Testis (tissue), 3 donors: ENCODE measurements around the gene CARD14. TPM values are rescaled to one million over a fixed set of nuclear protein-coding genes. Genes with fewer than 3 reads are reported as not detected.

Experiments
- DNase-seq: peaks from one replicate; pipeline ENCODE4 v3.0.0-alpha.2; 2019
- H3K27ac ChIP-seq, 2 donors: fragments of 200-600 bp; sonication (generic); one replicate each; pipeline ENCODE4 v1.5.1; 2019
- H3K27me3 ChIP-seq: fragments of 200-600 bp; sonication (generic); one replicate; pipeline ENCODE4 v1.5.1; 2019
- H3K36me3 ChIP-seq: fragments of 200-600 bp; sonication (generic); one replicate; pipeline ENCODE4 v1.5.1; 2017; ENCODE audit warnings: low read depth; ENCODE audit errors: missing control alignments
- H3K4me1 ChIP-seq: fragments of 200-600 bp; sonication (generic); one replicate; pipeline ENCODE4 v1.5.1; 2019
- H3K4me3 ChIP-seq, 2 donors: fragments of 200-600 bp; sonication (generic); one replicate each; pipeline ENCODE4 v1.5.1; 2017 to 2019
- H3K9me3 ChIP-seq: fragments of 200-600 bp; sonication (generic); one replicate; pipeline ENCODE4 v1.5.1; 2017
- CTCF ChIP-seq, 3 experiments: fragments of 450-650 bp in 2 of 3; fragments of 200-600 bp in 1 of 3; sonication (generic) in 1 of 3; IDR thresholded peaks; one replicate each; pipeline ENCODE4 v1.5.1; 2016 to 2019; ENCODE audit warnings: antibody characterized with exemption in 3 of 3, mild to moderate bottlenecking in 2 of 3, moderate library complexity in 1 of 3
- POLR2A ChIP-seq: fragments of 450-650 bp; IDR thresholded peaks from one replicate; pipeline ENCODE4 v1.6.1; 2017; ENCODE audit warnings: antibody characterized with exemption, mild to moderate bottlenecking, moderate library complexity
- WGBS, 2 donors: methylation state at CpG; one replicate each; pipeline ENCODE4 v1.1.5; 2018; 5-methylcytosine and 5-hydroxymethylcytosine counted together
- intact Hi-C: fragments of 100-400 bp; cut with DNase I; formaldehyde crosslinking; loops from one replicate; pipeline ENCODE4 v1.15.1; 2023; ENCODE audit warnings: low total_unique reads
- polyA plus RNA-seq: library from polyadenylated mRNA; stranded (reverse); fragments of 350-450 nt; fragmentation: Illumina TruSeq; extraction: RNeasy Lipid Tissue Mini Kit (QIAGEN cat#74804); gene quantifications from one replicate; pipeline ENCODE4 v1.2.3, GENCODE V29; 2014; ENCODE audit warnings: low read depth, low replicate concordance; ENCODE audit not compliant: insufficient read depth
- total RNA-seq, 2 donors: library from RNA; depleted of rRNA; stranded (reverse); fragments of >200 nt; gene quantifications; one replicate each; pipeline ENCODE4 v1.2.3, GENCODE V29; 2016

Gene CARD14
- total and polyA plus RNA-seq, 3 donors from 2014 or later, result 2.1 to 6.1 (median 3.5) TPM

- DNase-seq, result no peak
- peaks cover 3% of the 10 kb centered on the region for H3K36me3 ChIP-seq
- H3K4me1 ChIP-seq, result peaks cover 12% of the 10 kb centered on the region
- no peak overlapping the region for H3K27ac ChIP-seq
- H3K4me3 ChIP-seq, result no peak overlapping the region
- TF ChIP-seq CTCF (IDR thresholded peaks at IDR 0.05) (no peak), POLR2A (no peak)
- H3K9me3 ChIP-seq, result no peaks in the 10 kb centered on the region
- 94 to 95% methylated on average over 6 to 7 of the region's 7 CpGs for WGBS, 2 donors
- H3K27me3 ChIP-seq, result no peaks in the 10 kb centered on the region
- intact Hi-C loops, result no loop called here
Measured at GRCh38 chr17:80141463-80142165, 28.2 kb upstream of the CARD14 start.

- H3K27me3 ChIP-seq, result no peaks in the 10 kb centered on the region
- no peak overlapping the region for H3K4me3 ChIP-seq
- peaks cover 2% of the 10 kb centered on the region for H3K36me3 ChIP-seq
- no peaks in the 10 kb centered on the region for H3K9me3 ChIP-seq
- peaks cover 13% of the 10 kb centered on the region for H3K4me1 ChIP-seq
- 86 to 91% methylated on average over 6 of the region's 6 CpGs for WGBS, 2 donors
- TF ChIP-seq POLR2A (no peak), CTCF (IDR thresholded peaks at IDR 0.05) (no peak)
- no peak overlapping the region for H3K27ac ChIP-seq
- intact Hi-C loops, result no loop called here
- no peak for DNase-seq
Measured at GRCh38 chr17:80142929-80143328, 26.9 kb upstream of the CARD14 start.

- intact Hi-C loops, result no loop called here
- H3K4me1 ChIP-seq, result peaks cover 16% of the 10 kb centered on the region
- peak; percentile 11 for DNase-seq
- TF ChIP-seq CTCF (IDR thresholded peaks at IDR 0.05), result no peak
- no peak for TF ChIP-seq POLR2A
- no peaks in the 10 kb centered on the region for H3K36me3 ChIP-seq
- peak overlapping the region; percentile 88 to 95 for H3K27ac ChIP-seq
- no peaks in the 10 kb centered on the region for H3K9me3 ChIP-seq
- 47 to 55% methylated on average over 10 of the region's 10 CpGs for WGBS, 2 donors
- H3K4me3 ChIP-seq, result peak overlapping the region; percentile 91 to 99
- no peaks in the 10 kb centered on the region for H3K27me3 ChIP-seq
Measured at GRCh38 chr17:80145076-80146075, 24.5 kb upstream of the CARD14 start.

- Histone ChIP-seq H3K36me3 (no peaks in the 10 kb centered on the region), H3K4me1 (peaks cover 16% of the 10 kb centered on the region), H3K27ac (peak overlapping the region; percentile 88 to 95), H3K27me3 (no peaks in the 10 kb centered on the region), H3K4me3 (peak overlapping the region; percentile 91 to 99), H3K9me3 (no peaks in the 10 kb centered on the region)
- 0 to 1% methylated on average over 12 to 48 of the region's 69 CpGs for WGBS, 2 donors
- peak; percentile 29 for DNase-seq
- intact Hi-C loops, result no loop called here
- TF ChIP-seq CTCF (IDR thresholded peaks at IDR 0.05) (no peak), POLR2A (no peak)
Measured at GRCh38 chr17:80146121-80147034, 23.5 kb upstream of the CARD14 start.
